Stimulated activated naive CD8-positive, alpha-beta T cell treated with anti-CD3 and anti-CD28 coated beads, Interleukin-15, Interleukin-2, amounts not matched to agents 100 ng/mL and 50 ng/mL, for 24 hours (primary cell): ENCODE measurements around the gene FIBP.

Experiments used
- H3K27ac Mint-ChIP-seq: one replicate; pipeline ENCODE4 v1.8.0; 2021; ENCODE audit warnings: mild to moderate bottlenecking, mixed read lengths
- H3K27me3 Mint-ChIP-seq: one replicate; pipeline ENCODE4 v1.8.0; 2021; ENCODE audit warnings: mixed read lengths
- H3K36me3 Mint-ChIP-seq: one replicate; pipeline ENCODE4 v1.8.0; 2021; ENCODE audit warnings: low read depth, mixed read lengths
- H3K4me1 Mint-ChIP-seq: one replicate; pipeline ENCODE4 v1.8.0; 2021; ENCODE audit warnings: low read depth, mixed read lengths
- H3K4me3 Mint-ChIP-seq: one replicate; pipeline ENCODE4 v1.8.0; 2021; ENCODE audit warnings: mild to moderate bottlenecking, mixed read lengths
- H3K9me3 Mint-ChIP-seq: one replicate; pipeline ENCODE4 v1.8.0; 2021; ENCODE audit warnings: mixed read lengths

FIBP gene

DNA sequence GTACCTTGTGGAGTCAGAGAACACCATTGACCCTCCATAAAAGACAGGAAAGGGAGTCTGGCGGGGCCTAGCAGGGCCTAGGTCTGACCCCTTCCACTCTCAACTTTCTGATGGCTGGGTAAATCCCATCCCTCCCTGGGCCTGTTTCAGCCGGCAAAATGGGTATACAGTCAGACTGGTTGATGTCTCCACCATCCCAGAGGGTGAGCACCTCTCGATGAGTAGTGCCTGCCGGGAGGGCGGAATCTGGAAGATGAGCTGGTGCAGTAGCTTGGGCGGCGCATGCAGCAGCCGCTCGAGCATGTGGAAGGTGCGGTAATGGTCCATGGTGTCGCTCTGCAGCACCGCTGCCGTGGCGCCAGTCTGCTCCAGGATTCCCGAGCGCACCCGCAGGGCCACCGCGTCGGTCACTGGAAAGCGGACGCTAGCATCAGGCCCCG, 528 bp downstream of the FIBP start:
- Mint-ChIP-seq H3K9me3 (no peaks in the 10 kb centered on the region), H3K27ac (peak overlapping the region; percentile 95), H3K4me3 (peak overlapping the region; percentile 99), H3K4me1 (peaks cover 61% of the 10 kb centered on the region), H3K27me3 (no peaks in the 10 kb centered on the region), H3K36me3 (peaks cover 36% of the 10 kb centered on the region)

- H3K36me3 Mint-ChIP-seq = peaks cover 35% of the 10 kb centered on the region
- H3K27me3 Mint-ChIP-seq = no peaks in the 10 kb centered on the region
- H3K4me3 Mint-ChIP-seq = peak overlapping the region; percentile 99
- no peaks in the 10 kb centered on the region for H3K9me3 Mint-ChIP-seq
- peak overlapping the region; percentile 95 for H3K27ac Mint-ChIP-seq
- H3K4me1 Mint-ChIP-seq = peaks cover 57% of the 10 kb centered on the region
Measured at GRCh38 chr11:65886826-65887722, 1.2 kb downstream of the FIBP start.

DNA sequence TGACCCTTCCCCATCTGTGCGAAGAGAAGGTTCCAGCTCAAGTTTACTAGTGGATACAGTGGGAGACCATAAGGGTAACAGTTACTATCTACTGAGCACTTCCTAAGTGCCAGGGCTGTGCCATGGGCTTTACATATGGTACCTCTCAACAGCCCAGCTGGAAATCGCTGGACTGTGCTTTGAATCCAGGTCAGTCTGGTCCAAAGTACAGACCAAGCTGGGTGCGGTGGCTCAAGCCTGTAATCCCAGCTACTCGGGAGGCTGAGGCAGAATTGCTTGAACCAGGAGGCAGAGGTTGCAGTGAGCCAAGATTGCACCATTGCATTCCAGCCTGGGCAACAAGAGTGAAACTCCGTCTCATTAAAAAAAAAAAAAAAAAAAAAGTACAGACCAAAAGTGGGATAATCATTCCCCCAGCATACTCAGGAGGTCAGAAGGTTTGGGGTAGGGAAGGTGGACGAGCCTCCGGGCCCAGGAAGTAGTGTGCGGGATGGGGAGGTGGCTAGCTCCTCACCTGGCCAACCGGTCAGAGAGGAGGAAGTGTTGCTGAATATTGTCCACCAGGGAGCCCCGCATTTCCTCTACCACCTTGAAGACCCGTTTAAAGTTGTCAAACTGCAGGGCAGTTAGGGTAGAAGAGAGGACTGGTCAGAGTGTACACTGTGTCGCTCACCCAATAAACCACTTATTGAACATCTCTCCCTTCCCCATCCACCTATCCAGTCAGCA, 2.3 kb downstream of the FIBP start:
- H3K4me3 Mint-ChIP-seq = no peak overlapping the region
- H3K4me1 Mint-ChIP-seq = peaks cover 59% of the 10 kb centered on the region
- H3K27ac Mint-ChIP-seq = peak overlapping the region; percentile 70
- H3K36me3 Mint-ChIP-seq = peaks cover 32% of the 10 kb centered on the region
- H3K9me3 Mint-ChIP-seq = no peaks in the 10 kb centered on the region
- H3K27me3 Mint-ChIP-seq = no peaks in the 10 kb centered on the region

DNA sequence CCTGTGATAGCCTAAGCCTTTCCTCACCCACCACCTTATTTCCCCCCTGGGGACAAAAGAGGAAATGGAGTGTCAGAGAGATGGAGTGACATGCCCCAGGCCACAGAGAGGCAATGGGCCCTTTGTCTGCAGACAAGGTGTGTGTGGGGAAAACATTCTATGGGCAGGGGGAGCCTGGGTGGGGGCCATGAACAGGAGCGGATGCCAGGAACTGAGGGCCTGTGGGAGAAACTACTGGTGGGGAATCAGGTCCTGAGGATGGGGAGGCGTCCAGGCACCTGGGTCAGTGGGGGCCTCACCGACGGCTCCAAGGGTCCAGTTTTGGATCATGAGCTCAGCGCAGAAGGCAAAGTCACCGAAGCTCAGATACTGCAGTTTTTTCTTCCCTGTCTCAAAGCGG, 3.0 kb downstream of the FIBP start:
- H3K27me3 Mint-ChIP-seq = no peaks in the 10 kb centered on the region
- peaks cover 32% of the 10 kb centered on the region for H3K36me3 Mint-ChIP-seq
- H3K4me1 Mint-ChIP-seq = peaks cover 65% of the 10 kb centered on the region
- H3K4me3 Mint-ChIP-seq = no peak overlapping the region
- H3K27ac Mint-ChIP-seq = no peak overlapping the region
- H3K9me3 Mint-ChIP-seq = no peaks in the 10 kb centered on the region

DNA sequence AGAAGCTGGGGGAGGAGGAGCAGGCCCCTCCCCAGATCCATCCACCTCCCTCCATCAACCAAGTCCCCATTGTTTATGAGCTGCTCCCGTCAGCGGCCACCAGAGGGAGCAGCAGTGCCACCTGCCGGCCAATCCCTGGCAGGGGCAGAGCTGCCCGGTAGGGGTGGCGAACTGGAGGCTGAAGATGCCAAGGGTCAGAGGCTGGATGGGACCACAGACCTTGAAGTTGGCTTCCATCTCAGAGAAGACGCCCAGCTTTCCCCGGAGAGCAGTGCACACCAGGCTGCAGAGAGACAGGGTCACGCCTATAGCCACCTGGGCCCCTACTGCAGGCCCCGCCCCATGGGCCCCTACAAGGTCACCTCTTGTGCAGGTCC, 3.6 kb downstream of the FIBP start:
- no peak overlapping the region for H3K27ac Mint-ChIP-seq
- H3K4me1 Mint-ChIP-seq = peaks cover 65% of the 10 kb centered on the region
- H3K27me3 Mint-ChIP-seq = no peaks in the 10 kb centered on the region
- no peaks in the 10 kb centered on the region for H3K9me3 Mint-ChIP-seq
- H3K4me3 Mint-ChIP-seq = no peak overlapping the region
- peaks cover 32% of the 10 kb centered on the region for H3K36me3 Mint-ChIP-seq

DNA sequence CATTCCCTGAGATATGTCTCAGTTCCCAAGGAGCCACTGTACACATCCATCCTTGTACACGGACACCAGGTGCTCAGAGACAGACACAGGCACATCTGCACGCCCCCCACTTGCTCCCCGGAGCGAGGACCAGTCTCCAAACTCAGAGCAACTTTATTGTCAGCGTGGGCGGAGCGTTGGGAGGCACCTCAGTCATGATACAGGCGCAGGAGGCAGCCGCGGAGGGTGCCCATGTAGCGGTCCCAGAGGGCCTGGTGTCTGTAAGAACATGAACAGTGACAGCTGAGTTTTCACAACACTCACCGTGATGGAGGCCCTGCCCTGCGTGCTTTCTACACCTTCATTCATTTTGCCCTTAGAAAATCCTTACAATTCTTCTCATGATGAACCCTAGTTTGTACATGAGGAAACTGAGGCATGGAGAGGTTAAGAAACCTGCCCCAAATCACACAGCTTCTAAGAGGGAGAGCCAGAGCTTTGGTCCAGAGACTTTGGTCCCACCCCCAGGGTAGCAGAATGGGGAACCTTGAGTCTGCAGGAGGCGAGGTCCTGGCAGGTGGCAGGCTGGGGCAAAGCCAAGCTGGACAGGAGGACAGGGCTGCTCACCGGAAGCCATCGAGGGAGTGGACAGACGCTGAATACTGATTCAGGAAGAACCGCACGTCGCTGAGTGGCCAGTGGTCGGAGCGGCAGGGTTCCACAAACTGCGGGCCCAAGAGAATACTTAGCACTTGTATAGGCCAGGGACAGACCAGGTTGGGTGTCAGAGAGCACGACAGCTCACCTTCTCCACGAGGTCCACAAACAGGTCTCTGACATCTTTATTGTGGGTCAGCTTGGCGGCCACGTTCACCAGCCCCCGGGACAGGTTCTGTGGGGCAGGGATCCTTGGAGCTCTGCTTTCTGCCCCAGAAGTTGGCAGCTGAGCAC, 4.2 kb downstream of the FIBP start:
- Mint-ChIP-seq H3K27ac (no peak overlapping the region), H3K4me3 (no peak overlapping the region), H3K9me3 (no peaks in the 10 kb centered on the region), H3K4me1 (peaks cover 65% of the 10 kb centered on the region), H3K36me3 (peaks cover 32% of the 10 kb centered on the region), H3K27me3 (no peaks in the 10 kb centered on the region)

- no peak overlapping the region for H3K27ac Mint-ChIP-seq
- no peaks in the 10 kb centered on the region for H3K9me3 Mint-ChIP-seq
- H3K27me3 Mint-ChIP-seq = no peaks in the 10 kb centered on the region
- H3K4me1 Mint-ChIP-seq = peaks cover 66% of the 10 kb centered on the region
- H3K4me3 Mint-ChIP-seq = no peak overlapping the region
- H3K36me3 Mint-ChIP-seq = peaks cover 32% of the 10 kb centered on the region
Measured at GRCh38 chr11:65883058-65883761, 5.1 kb downstream of the FIBP start.

GRCh38 chr11:65882120-65883057, 5.9 kb downstream of the FIBP start:
- no peaks in the 10 kb centered on the region for H3K27me3 Mint-ChIP-seq
- H3K4me3 Mint-ChIP-seq = peak overlapping the region; percentile 10
- no peaks in the 10 kb centered on the region for H3K9me3 Mint-ChIP-seq
- H3K27ac Mint-ChIP-seq = peak overlapping the region; percentile 57
- peaks cover 32% of the 10 kb centered on the region for H3K36me3 Mint-ChIP-seq
- peaks cover 65% of the 10 kb centered on the region for H3K4me1 Mint-ChIP-seq

GRCh38 chr11:65880844-65881421, 7.3 kb downstream of the FIBP start:
- H3K4me3 Mint-ChIP-seq = peak overlapping the region; percentile 84
- H3K9me3 Mint-ChIP-seq = no peaks in the 10 kb centered on the region
- H3K4me1 Mint-ChIP-seq = peaks cover 56% of the 10 kb centered on the region
- no peaks in the 10 kb centered on the region for H3K27me3 Mint-ChIP-seq
- peak overlapping the region; percentile 94 for H3K27ac Mint-ChIP-seq
- H3K36me3 Mint-ChIP-seq = peaks cover 25% of the 10 kb centered on the region

DNA sequence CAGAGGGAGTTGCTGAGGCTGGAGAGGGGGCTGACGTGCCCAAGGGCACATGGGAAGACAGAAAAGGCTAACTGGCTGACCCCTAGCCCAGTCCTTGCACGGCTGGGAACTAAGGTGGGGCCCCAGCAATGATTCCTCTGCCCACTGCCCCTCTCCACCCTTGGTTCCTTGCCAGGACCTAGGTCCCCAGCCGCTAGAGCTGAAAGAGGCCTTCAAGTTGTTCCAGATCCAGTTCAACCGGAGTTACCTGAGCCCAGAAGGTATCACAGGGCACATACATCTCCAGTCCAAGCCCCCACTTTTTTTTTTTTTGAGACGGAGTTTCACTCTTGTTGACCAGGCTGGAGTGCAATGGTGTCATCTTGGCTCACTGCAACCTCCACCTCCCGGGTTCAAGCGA, 8.2 kb downstream of the FIBP start:
- Mint-ChIP-seq H3K4me1 (peaks cover 52% of the 10 kb centered on the region), H3K36me3 (peaks cover 23% of the 10 kb centered on the region), H3K27ac (peak overlapping the region; percentile 94), H3K27me3 (no peaks in the 10 kb centered on the region), H3K9me3 (no peaks in the 10 kb centered on the region), H3K4me3 (peak overlapping the region; percentile 84)

GRCh38 chr11:65879617-65880016, 8.7 kb downstream of the FIBP start, which contains the start of gene CTSW:
CTSW (plus strand) TSS chr11:65879837; CDS start chr11:65879855, 18 bp downstream.
- H3K27ac Mint-ChIP-seq = peak within 1 kb of the TSS; percentile 94
- H3K4me3 Mint-ChIP-seq = peak within 1 kb of the TSS; percentile 84
- H3K27me3 Mint-ChIP-seq = no peaks in the 10 kb centered on the region
- no peaks in the 10 kb centered on the region for H3K9me3 Mint-ChIP-seq
- H3K4me1 Mint-ChIP-seq = peaks cover 48% of the 10 kb centered on the region
- H3K36me3 Mint-ChIP-seq = peaks cover 19% of the 10 kb centered on the region

GRCh38 chr11:65873318-65874156, 14.7 kb downstream of the FIBP start:
- Mint-ChIP-seq H3K27ac (peak overlapping the region; percentile 92), H3K4me1 (peaks cover 35% of the 10 kb centered on the region), H3K36me3 (no peaks in the 10 kb centered on the region), H3K27me3 (peaks cover 3% of the 10 kb centered on the region), H3K9me3 (no peaks in the 10 kb centered on the region), H3K4me3 (peak overlapping the region; percentile 84)
